SK-N-SH (cell line): Measurements from ENCODE around the gene CYBC1. TPM values are rescaled to one million over a fixed set of nuclear protein-coding genes. Genes with fewer than 3 reads are reported as not detected.
A peak's percentile ranks its signal among the peaks of the same experiment; 100 is the strongest.

Experiments
- CTCF ChIA-PET: fragments of 300-600, 350-600 bp; formaldehyde crosslinking; extraction: SDS; loops from one replicate; lab custom pipeline; 2021; lab: Yijun Ruan, JAX
- POLR2A ChIA-PET: fragments of 350-600 bp; sonication (Branson Sonifier 250); formaldehyde crosslinking; extraction: SDS; loops from one replicate; lab custom pipeline; 2020; ENCODE audit warnings: antibody characterized with exemption, inconsistent platforms; lab: Yijun Ruan, JAX
- DNase-seq: peaks from one replicate; pipeline ENCODE4 v3.0.0; 2012
- H2AFZ ChIP-seq: fragments of 200-600 bp; sonication (generic); 2 replicates; pipeline ENCODE4 v1.8.1; 2016; ENCODE audit warnings: antibody characterized with exemption, mild to moderate bottlenecking, low read depth
- H3F3A ChIP-seq: fragments of 200-600 bp; sonication (generic); replicated peaks from 2 replicates; pipeline ENCODE3; 2016; ENCODE audit warnings: antibody characterized with exemption, mild to moderate bottlenecking; ENCODE audit not compliant: insufficient read depth
- H3K27ac ChIP-seq, 2 experiments: fragments of 200-500 bp in 1 of 2; fragments of 200-600 bp in 1 of 2; sonication (Bioruptor generic) in 1 of 2; sonication (generic), shearing (Covaris generic) in 1 of 2; 2 replicates each; pipeline versions ENCODE4 v1.5.1 to v1.6.1; 2014 to 2016; ENCODE audit warnings: low read depth in 2 of 2, inconsistent platforms in 1 of 2, low read length in 1 of 2, mild to moderate bottlenecking in 1 of 2, mixed read lengths in 1 of 2
- H3K27me3 ChIP-seq: fragments of 200-600 bp; sonication (generic), shearing (Covaris generic); 2 replicates; pipeline ENCODE4 v1.6.1; 2016; ENCODE audit warnings: mixed run types; ENCODE audit not compliant: insufficient read depth
- H3K36me3 ChIP-seq, 2 experiments: fragments of 200-500 bp in 1 of 2; fragments of 200-600 bp in 1 of 2; sonication (Bioruptor generic) in 1 of 2; sonication (generic) in 1 of 2; replicated peaks in 1 of 2; 2 replicates each; pipeline versions ENCODE3 to v1.5.1; 2014 to 2016; ENCODE audit warnings: low read length in 1 of 2, mild to moderate bottlenecking in 1 of 2; ENCODE audit not compliant: insufficient read depth in 2 of 2, control insufficient read depth in 1 of 2
- H3K4me1 ChIP-seq, 2 experiments: fragments of 200-500 bp in 1 of 2; fragments of 200-600 bp in 1 of 2; sonication (Bioruptor generic) in 1 of 2; sonication (generic), shearing (Covaris generic) in 1 of 2; 2 replicates each; pipeline versions ENCODE4 v1.5.1 to v1.6.1; 2014 to 2016; ENCODE audit warnings: low read depth in 1 of 2, low read length in 1 of 2, mixed run types in 1 of 2; ENCODE audit not compliant: insufficient read depth in 2 of 2, control insufficient read depth in 1 of 2
- H3K4me2 ChIP-seq: fragments of 200-600 bp; sonication (generic), shearing (Covaris generic); 2 replicates; pipeline ENCODE4 v1.6.1; 2017; ENCODE audit warnings: mixed run types
- H3K4me3 ChIP-seq, 2 experiments: fragments of 200-500 bp in 1 of 2; fragments of 200-600 bp in 1 of 2; sonication (Bioruptor generic) in 1 of 2; sonication (generic), shearing (Covaris generic) in 1 of 2; 2 replicates each; pipeline versions ENCODE4 v1.5.1 to v1.8.1; 2014 to 2016; ENCODE audit warnings: low read depth in 2 of 2, inconsistent platforms in 1 of 2, low read length in 1 of 2, mild to moderate bottlenecking in 1 of 2, mixed read lengths in 1 of 2, moderate library complexity in 1 of 2
- H3K79me2 ChIP-seq: fragments of 200-600 bp; sonication (generic); 2 replicates; pipeline ENCODE4 v1.8.1; 2017; ENCODE audit warnings: mild to moderate bottlenecking; ENCODE audit not compliant: insufficient read depth
- H3K9ac ChIP-seq: fragments of 200-600 bp; sonication (generic); 2 replicates; pipeline ENCODE4 v1.6.1; 2017; ENCODE audit warnings: mixed run types
- H3K9me2 ChIP-seq: fragments of 200-600 bp; sonication (generic); 2 replicates; pipeline ENCODE4 v1.6.1; 2017; ENCODE audit warnings: mixed run types
- H3K9me3 ChIP-seq: fragments of 200-600 bp; sonication (generic); 2 replicates; pipeline ENCODE4 v1.6.1; 2017; ENCODE audit warnings: mixed run types, mild to moderate bottlenecking, moderate library complexity
- H4K20me1 ChIP-seq: fragments of 200-600 bp; sonication (generic); 2 replicates; pipeline ENCODE4 v1.6.1; 2017; ENCODE audit warnings: mild to moderate bottlenecking, mixed run types; ENCODE audit not compliant: insufficient read depth
- EZH2phosphoT487 ChIP-seq: fragments of 200-600 bp; sonication (generic); IDR thresholded peaks from 2 replicates; pipeline ENCODE4 v1.6.1; 2017; ENCODE audit warnings: low read depth, mixed run types, mild to moderate bottlenecking, antibody characterized with exemption, moderate library complexity, borderline replicate concordance
- FOSL2 ChIP-seq: IDR thresholded peaks from 2 replicates; pipeline ENCODE4 v1.4.0; 2012; ENCODE audit warnings: low read depth, mild to moderate bottlenecking, moderate library complexity, borderline replicate concordance
- MXI1 ChIP-seq: IDR thresholded peaks from 2 replicates; pipeline ENCODE4 v1.6.1; 2012; ENCODE audit warnings: mild to moderate bottlenecking, low read depth, low read length, improper control_type of control experiment
- NFIC ChIP-seq: IDR thresholded peaks from 2 replicates; pipeline ENCODE4 v1.4.0; 2012; ENCODE audit warnings: borderline replicate concordance
- POLR2AphosphoS5 ChIP-seq: IDR thresholded peaks from 2 replicates; pipeline ENCODE4 v1.6.1; 2012; ENCODE audit warnings: low read depth, low read length
- RAD21 ChIP-seq: IDR thresholded peaks from 2 replicates; pipeline ENCODE4 v1.6.1; 2012; ENCODE audit warnings: mild to moderate bottlenecking, low read length
- RXRA ChIP-seq: IDR thresholded peaks from 2 replicates; pipeline ENCODE4 v1.4.0; 2012; ENCODE audit warnings: low read depth, mild to moderate bottlenecking, borderline replicate concordance
- SMC3 ChIP-seq: IDR thresholded peaks from 2 replicates; pipeline ENCODE4 v1.6.1; 2012; ENCODE audit warnings: low read depth, low read length, improper control_type of control experiment
- TAF1 ChIP-seq: IDR thresholded peaks from 2 replicates; pipeline ENCODE4 v1.6.1; 2012; ENCODE audit warnings: low read depth, mild to moderate bottlenecking, low read length, moderate library complexity, borderline replicate concordance
- YY1 ChIP-seq: IDR thresholded peaks from 2 replicates; pipeline ENCODE4 v1.4.0; 2012; ENCODE audit warnings: low read depth, mild to moderate bottlenecking
- WGBS: methylation state at CpG from one replicate; pipeline ENCODE4 v1.1.6; 2017; ENCODE audit warnings: low lambda C conversion rate; 5-methylcytosine and 5-hydroxymethylcytosine counted together
- polyA plus RNA-seq, 3 experiments: library from polyadenylated mRNA; depleted of rRNA; stranded (reverse); fragments of >200 nt; gene quantifications; 2 replicates each; pipeline ENCODE4 v1.2.3, GENCODE V29; 2012
- TF ChIP-seq, protein P1 (sequence below): fragments of 200-600 bp; sonication (generic); IDR thresholded peaks from 2 replicates; pipeline ENCODE4 v1.6.1; 2017; ENCODE audit warnings: antibody characterized with exemption, mild to moderate bottlenecking, moderate library complexity
- TF ChIP-seq, protein P2 (sequence below): IDR thresholded peaks from 2 replicates; pipeline ENCODE4 v1.4.0; 2012; ENCODE audit warnings: low read depth, borderline replicate concordance

The CYBC1 gene
- polyA plus RNA-seq, 1 of the 3 experiments (the other 2 are of a cell fraction): 165 TPM

DNA sequence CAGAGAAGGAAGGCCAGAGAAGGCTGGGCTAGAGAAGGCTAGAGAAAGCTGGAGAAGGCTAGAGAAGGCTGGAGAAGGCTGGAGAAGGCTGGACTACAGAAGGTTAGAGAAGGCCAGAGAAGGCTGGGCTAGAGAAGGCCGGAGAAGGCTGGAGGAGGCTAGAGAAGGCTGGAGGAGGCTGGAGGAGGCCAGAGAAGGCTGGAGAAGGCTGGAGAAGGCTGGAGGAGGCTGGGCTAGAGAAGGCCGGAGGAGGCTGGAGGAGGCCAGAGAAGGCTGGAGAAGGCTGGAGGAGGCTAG is 25.7 kb downstream of the CYBC1 start:
- no peak for DNase-seq
- H3K4me2 ChIP-seq: no peak overlapping the region
- CTCF ChIA-PET: interaction anchor here (0.6 to 1.6 kb wide), 14 partner anchors 11 to 244 kb away, joined by 3 to 9 read pairs (median 3); no protein-coding TSS in a partner anchor

DNA sequence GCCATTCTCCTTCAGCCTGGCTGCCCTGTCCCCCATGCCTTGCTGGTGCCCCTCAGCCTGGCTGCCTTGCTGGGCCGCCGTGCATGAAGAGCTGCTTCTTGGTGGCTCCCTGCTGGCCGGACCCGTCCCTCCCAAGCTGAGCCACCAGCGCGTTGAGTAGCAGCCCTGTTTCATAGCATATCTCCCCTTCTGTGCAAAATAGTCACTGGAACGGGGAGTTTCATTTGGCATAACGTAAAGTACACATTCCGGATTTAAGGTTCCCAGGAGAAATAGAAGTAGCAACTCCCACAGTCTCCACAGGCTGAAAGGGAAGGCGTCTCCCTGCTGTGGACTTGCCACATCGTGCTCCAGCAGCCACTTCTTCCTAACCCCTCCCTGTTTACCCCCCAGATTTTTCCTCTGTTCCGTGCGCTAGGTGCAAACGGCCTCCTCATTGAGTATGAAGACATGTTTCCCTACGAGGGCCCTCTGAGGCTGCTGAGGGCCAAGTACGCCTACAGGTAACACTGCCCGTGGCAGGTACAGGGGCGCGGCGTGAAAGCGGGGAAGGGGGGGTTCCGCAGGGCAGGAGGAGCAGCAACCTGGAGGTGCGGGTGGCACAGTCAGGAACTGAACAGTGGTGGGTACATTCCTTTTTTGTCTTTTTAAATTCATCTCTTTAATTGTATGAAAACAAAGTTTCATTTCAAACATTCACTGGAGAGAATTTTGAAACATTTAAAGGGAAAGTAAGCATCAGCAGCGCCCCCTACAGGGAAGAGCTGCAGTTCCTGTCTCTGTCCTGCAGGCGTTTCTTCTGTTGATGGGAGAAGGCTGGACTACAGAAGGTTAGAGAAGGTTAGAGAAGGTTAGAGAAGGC is 26.3 kb downstream of the CYBC1 start:
- 0 out of 2 replicates have a peak, but pooled peaks have one; percentile 18 for TF ChIP-seq SMC3
- TF ChIP-seq, protein P1, sequence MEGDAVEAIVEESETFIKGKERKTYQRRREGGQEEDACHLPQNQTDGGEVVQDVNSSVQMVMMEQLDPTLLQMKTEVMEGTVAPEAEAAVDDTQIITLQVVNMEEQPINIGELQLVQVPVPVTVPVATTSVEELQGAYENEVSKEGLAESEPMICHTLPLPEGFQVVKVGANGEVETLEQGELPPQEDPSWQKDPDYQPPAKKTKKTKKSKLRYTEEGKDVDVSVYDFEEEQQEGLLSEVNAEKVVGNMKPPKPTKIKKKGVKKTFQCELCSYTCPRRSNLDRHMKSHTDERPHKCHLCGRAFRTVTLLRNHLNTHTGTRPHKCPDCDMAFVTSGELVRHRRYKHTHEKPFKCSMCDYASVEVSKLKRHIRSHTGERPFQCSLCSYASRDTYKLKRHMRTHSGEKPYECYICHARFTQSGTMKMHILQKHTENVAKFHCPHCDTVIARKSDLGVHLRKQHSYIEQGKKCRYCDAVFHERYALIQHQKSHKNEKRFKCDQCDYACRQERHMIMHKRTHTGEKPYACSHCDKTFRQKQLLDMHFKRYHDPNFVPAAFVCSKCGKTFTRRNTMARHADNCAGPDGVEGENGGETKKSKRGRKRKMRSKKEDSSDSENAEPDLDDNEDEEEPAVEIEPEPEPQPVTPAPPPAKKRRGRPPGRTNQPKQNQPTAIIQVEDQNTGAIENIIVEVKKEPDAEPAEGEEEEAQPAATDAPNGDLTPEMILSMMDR: peak; percentile 83
- TF ChIP-seq RAD21: peak; percentile 47
- no peak for TF ChIP-seq MXI1
- Histone ChIP-seq H3K4me1 (no peaks in the 10 kb centered on the region; a peak in 1 of 4 replicates), H3K9me3 (no peaks in the 10 kb centered on the region), H3K79me2 (no peaks in the 10 kb centered on the region), H3K9ac (no peak overlapping the region), H3K36me3 (peaks cover 0 to 6% of the 10 kb centered on the region in 2 experiments), H3K4me2 (no peak overlapping the region), H4K20me1 (no peaks in the 10 kb centered on the region), H3K9me2 (no peaks in the 10 kb centered on the region), H3K27me3 (no peaks in the 10 kb centered on the region), H2AFZ (no peak overlapping the region), H3K4me3 (no peak overlapping the region), H3K27ac (no peak overlapping the region), H3F3A (no peaks in the 10 kb centered on the region)
- CTCF ChIA-PET: interaction anchor here (0.6 to 1.6 kb wide), 15 partner anchors 10 to 244 kb away, joined by 3 to 9 read pairs (median 3); no protein-coding TSS in a partner anchor
- 89% methylated on average over 25 of the region's 25 CpGs for WGBS
- DNase-seq: peak; percentile 73
- POLR2A ChIA-PET: no interaction called here

More for the DNA sequence above, 25.7 kb downstream of the CYBC1 start:
- no peaks in the 10 kb centered on the region for H3K9me2 ChIP-seq
- H3K27me3 ChIP-seq: no peaks in the 10 kb centered on the region
- H3K27ac ChIP-seq: no peak overlapping the region
- TF ChIP-seq FOSL2: no peak
- no peak for TF ChIP-seq NFIC
- TF ChIP-seq, protein P1: no peak
- no peak for TF ChIP-seq YY1
- no peak for TF ChIP-seq TAF1
- no peak for TF ChIP-seq RXRA
- no peak for TF ChIP-seq EZH2phosphoT487
- TF ChIP-seq POLR2AphosphoS5: no peak
- TF ChIP-seq, protein P2, sequence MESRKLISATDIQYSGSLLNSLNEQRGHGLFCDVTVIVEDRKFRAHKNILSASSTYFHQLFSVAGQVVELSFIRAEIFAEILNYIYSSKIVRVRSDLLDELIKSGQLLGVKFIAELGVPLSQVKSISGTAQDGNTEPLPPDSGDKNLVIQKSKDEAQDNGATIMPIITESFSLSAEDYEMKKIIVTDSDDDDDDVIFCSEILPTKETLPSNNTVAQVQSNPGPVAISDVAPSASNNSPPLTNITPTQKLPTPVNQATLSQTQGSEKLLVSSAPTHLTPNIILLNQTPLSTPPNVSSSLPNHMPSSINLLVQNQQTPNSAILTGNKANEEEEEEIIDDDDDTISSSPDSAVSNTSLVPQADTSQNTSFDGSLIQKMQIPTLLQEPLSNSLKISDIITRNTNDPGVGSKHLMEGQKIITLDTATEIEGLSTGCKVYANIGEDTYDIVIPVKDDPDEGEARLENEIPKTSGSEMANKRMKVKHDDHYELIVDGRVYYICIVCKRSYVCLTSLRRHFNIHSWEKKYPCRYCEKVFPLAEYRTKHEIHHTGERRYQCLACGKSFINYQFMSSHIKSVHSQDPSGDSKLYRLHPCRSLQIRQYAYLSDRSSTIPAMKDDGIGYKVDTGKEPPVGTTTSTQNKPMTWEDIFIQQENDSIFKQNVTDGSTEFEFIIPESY: no peak
- no peak overlapping the region for H2AFZ ChIP-seq
- H3F3A ChIP-seq: no peaks in the 10 kb centered on the region
- H3K9me3 ChIP-seq: no peaks in the 10 kb centered on the region
- H3K4me3 ChIP-seq: no peak overlapping the region
- no peaks in the 10 kb centered on the region for H3K4me1 ChIP-seq
- H4K20me1 ChIP-seq: no peaks in the 10 kb centered on the region
- H3K9ac ChIP-seq: no peak overlapping the region
- H3K79me2 ChIP-seq: no peaks in the 10 kb centered on the region
- 93% methylated on average over 2 of the region's 2 CpGs for WGBS
- POLR2A ChIA-PET: no interaction called here
- peaks cover 0 to 5% of the 10 kb centered on the region in 2 experiments for H3K36me3 ChIP-seq
